OCI-LY3 (cell line): Measurements from ENCODE around the gene CHEK1.

ENCODE experiments used
- H2AFZ ChIP-seq: fragments of 200-600, 300-600 bp; shearing (Covaris generic); 2 replicates; pipeline ENCODE4 v1.6.0; 2014; ENCODE audit warnings: antibody characterized with exemption, low read depth, low read length
- H3K27ac ChIP-seq: fragments of 200-600, 300-600 bp; sonication (generic); 2 replicates; pipeline ENCODE4 v1.5.1; 2014; ENCODE audit warnings: mild to moderate bottlenecking, low read length, moderate library complexity, mixed read lengths
- H3K27me3 ChIP-seq: fragments of 200-600, 300-600 bp; sonication (generic); 2 replicates; pipeline ENCODE4 v1.6.1; 2014; ENCODE audit warnings: low read depth, low read length, mixed read lengths
- H3K36me3 ChIP-seq: fragments of 200-600, 300-600 bp; sonication (generic); replicated peaks from 2 replicates; pipeline ENCODE3; 2014; ENCODE audit warnings: low read depth, low read length, mixed read lengths
- H3K4me1 ChIP-seq: fragments of 300-600, 200-600 bp; sonication (generic); 2 replicates; pipeline ENCODE4 v1.6.1; 2014; ENCODE audit warnings: low read length, mixed read lengths
- H3K4me2 ChIP-seq: fragments of 200-600, 300-600 bp; sonication (generic); 2 replicates; pipeline ENCODE4 v1.6.1; 2014; ENCODE audit warnings: low read length, mixed read lengths
- H3K4me3 ChIP-seq: fragments of 300-600, 200-600 bp; sonication (generic); 2 replicates; pipeline ENCODE4 v1.5.1; 2014; ENCODE audit warnings: antibody characterized with exemption, mild to moderate bottlenecking, low read length, moderate library complexity
- H3K79me2 ChIP-seq: fragments of 300-600, 200-600 bp; shearing (Covaris generic); 2 replicates; pipeline ENCODE4 v1.6.1; 2014; ENCODE audit warnings: mild to moderate bottlenecking, low read length, mixed read lengths
- H3K9ac ChIP-seq: fragments of 300-600, 200-600 bp; shearing (Covaris generic); 2 replicates; pipeline ENCODE4 v1.6.0; 2014; ENCODE audit warnings: mild to moderate bottlenecking, low read length, moderate library complexity
- H3K9me3 ChIP-seq: fragments of 200-600, 300-600 bp; shearing (Covaris generic); 2 replicates; pipeline ENCODE4 v1.6.1; 2014; ENCODE audit warnings: low read length, mixed read lengths; ENCODE audit not compliant: insufficient read depth
- H4K20me1 ChIP-seq: fragments of 200-600, 300-600 bp; sonication (generic); 2 replicates; pipeline ENCODE4 v1.6.1; 2016; ENCODE audit warnings: low read length, mixed read lengths; ENCODE audit not compliant: insufficient read depth
- EZH2phosphoT487 ChIP-seq: fragments of 200-600 bp; shearing (Covaris generic); IDR thresholded peaks from 2 replicates; pipeline ENCODE4 v1.6.1; 2018; ENCODE audit warnings: antibody characterized with exemption, mixed run types, low read depth
- TF ChIP-seq, protein P1 (sequence below): fragments of 200-600, 300-600 bp; sonication (generic); IDR thresholded peaks from 2 replicates; pipeline ENCODE4 v1.5.1; 2014; ENCODE audit warnings: antibody characterized with exemption, low read length, low read depth

CHEK1 gene

DNA sequence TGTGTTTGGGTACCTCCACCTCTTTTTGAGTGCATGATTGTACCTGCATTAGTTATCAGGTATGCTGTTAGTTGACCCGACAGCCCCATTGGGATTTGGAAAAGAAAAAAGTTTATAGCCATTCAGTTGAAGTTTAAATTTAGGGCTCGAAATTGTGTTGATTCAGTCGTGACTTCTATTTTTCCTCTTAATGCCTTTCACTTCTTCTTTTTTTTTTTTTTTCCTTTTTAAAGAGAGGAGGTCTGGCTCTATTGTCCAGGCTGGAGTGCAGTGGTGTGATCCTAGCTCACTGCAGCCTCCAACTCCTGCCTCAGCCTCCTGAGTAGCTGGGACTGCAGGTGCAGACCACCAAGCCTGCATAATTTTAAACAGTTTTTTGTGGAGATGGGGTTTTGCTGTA, 30.0 kb upstream of the CHEK1 start:
- TF ChIP-seq EZH2phosphoT487 = no peak
- TF ChIP-seq, protein P1, sequence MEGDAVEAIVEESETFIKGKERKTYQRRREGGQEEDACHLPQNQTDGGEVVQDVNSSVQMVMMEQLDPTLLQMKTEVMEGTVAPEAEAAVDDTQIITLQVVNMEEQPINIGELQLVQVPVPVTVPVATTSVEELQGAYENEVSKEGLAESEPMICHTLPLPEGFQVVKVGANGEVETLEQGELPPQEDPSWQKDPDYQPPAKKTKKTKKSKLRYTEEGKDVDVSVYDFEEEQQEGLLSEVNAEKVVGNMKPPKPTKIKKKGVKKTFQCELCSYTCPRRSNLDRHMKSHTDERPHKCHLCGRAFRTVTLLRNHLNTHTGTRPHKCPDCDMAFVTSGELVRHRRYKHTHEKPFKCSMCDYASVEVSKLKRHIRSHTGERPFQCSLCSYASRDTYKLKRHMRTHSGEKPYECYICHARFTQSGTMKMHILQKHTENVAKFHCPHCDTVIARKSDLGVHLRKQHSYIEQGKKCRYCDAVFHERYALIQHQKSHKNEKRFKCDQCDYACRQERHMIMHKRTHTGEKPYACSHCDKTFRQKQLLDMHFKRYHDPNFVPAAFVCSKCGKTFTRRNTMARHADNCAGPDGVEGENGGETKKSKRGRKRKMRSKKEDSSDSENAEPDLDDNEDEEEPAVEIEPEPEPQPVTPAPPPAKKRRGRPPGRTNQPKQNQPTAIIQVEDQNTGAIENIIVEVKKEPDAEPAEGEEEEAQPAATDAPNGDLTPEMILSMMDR = no peak
- H3K27me3 ChIP-seq = no peaks in the 10 kb centered on the region
- H2AFZ ChIP-seq = no peak overlapping the region
- peak overlapping the region; percentile 94 for H3K4me2 ChIP-seq
- peak overlapping the region; percentile 38 for H3K27ac ChIP-seq
- H3K79me2 ChIP-seq = peaks cover 77% of the 10 kb centered on the region
- H3K9ac ChIP-seq = no peak overlapping the region; the same call in 1 of the 2 replicates
- peaks cover 18% of the 10 kb centered on the region for H4K20me1 ChIP-seq
- peak overlapping the region; percentile 94 for H3K4me3 ChIP-seq
- peaks cover 37% of the 10 kb centered on the region for H3K36me3 ChIP-seq
- no peaks in the 10 kb centered on the region for H3K9me3 ChIP-seq
- H3K4me1 ChIP-seq = peaks cover 28% of the 10 kb centered on the region

DNA sequence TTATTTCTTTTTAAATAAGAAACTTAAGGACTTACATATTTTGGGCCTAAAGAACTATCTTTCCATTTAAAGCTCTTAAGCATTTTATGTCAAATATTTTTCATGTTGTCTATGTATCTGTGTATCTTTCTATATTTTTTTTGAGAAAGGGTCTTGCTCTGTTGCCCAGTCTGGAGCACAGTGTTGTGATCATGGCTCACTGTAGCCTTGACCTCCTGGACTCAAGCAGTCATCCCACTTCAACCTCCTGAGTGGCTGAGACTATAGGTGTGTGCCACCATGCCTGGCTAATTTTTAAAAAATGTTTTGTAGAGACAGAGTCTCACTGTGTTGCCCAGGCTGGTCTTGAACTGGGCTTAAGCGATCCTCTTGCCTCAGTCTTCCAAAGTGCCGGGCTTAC, 24.3 kb upstream of the CHEK1 start:
- no peak overlapping the region for H2AFZ ChIP-seq
- peaks cover 7% of the 10 kb centered on the region for H4K20me1 ChIP-seq
- H3K27ac ChIP-seq = no peak overlapping the region
- peaks cover 10% of the 10 kb centered on the region for H3K4me1 ChIP-seq
- peaks cover 76% of the 10 kb centered on the region for H3K36me3 ChIP-seq
- peaks cover 50% of the 10 kb centered on the region for H3K79me2 ChIP-seq
- no peak for TF ChIP-seq EZH2phosphoT487
- TF ChIP-seq, protein P1 = no peak
- H3K9me3 ChIP-seq = no peaks in the 10 kb centered on the region
- no peak overlapping the region for H3K4me3 ChIP-seq
- H3K27me3 ChIP-seq = no peaks in the 10 kb centered on the region
- H3K4me2 ChIP-seq = no peak overlapping the region
- no peak overlapping the region for H3K9ac ChIP-seq

DNA sequence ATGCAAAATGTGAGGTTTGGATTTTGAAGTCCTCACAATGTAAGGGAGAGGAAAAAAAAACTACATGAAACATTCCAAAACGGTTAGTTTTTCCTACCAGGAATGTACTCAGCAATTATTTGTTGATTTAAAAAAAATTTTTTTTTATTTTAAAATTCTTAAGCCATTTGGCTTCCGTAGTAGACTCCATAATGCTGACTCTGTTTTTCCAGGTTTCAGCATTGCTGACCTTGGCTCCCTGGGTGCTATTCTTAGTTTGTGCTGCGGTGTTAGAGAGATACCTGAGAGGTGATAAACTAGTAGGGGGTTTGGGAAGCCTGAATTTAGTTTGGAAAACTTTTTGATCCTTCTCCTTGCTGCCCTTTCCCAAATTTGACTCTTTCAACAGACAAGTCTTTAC, 21.8 kb upstream of the CHEK1 start:
- Histone ChIP-seq H2AFZ (no peak overlapping the region), H4K20me1 (0 out of 2 replicates have a peak, but pooled peaks cover 3% of the 10 kb centered on the region), H3K36me3 (peaks cover 79% of the 10 kb centered on the region), H3K27me3 (no peaks in the 10 kb centered on the region), H3K9me3 (no peaks in the 10 kb centered on the region), H3K79me2 (peaks cover 27% of the 10 kb centered on the region), H3K4me1 (peaks cover 8% of the 10 kb centered on the region; the same call in 1 of the 2 replicates), H3K4me3 (no peak overlapping the region), H3K4me2 (no peak overlapping the region), H3K27ac (no peak overlapping the region), H3K9ac (no peak overlapping the region)
- no peak for TF ChIP-seq EZH2phosphoT487
- TF ChIP-seq, protein P1 = no peak

DNA sequence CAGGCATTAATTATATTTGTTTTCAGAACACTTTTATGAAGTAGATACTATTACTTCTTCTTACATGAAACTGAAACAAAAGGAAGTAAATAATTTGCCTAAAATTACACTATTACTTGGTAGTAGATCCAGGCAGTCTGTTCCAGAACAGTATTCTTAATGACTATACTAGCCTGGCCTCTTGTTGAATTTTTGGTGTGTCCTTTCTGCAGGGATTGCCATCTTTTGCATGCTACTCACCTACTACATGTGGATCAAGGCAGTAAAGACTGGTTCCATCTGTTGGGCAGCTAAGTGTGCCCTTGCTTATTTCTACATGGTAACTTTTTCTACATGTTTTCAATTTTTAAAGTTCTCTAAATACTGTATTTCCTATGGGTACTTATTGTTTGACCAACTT, 19.5 kb upstream of the CHEK1 start:
- Histone ChIP-seq H3K4me3 (no peak overlapping the region), H3K9ac (no peak overlapping the region), H3K9me3 (no peaks in the 10 kb centered on the region), H2AFZ (no peak overlapping the region), H3K27ac (no peak overlapping the region), H3K36me3 (peaks cover 83% of the 10 kb centered on the region), H4K20me1 (no peaks in the 10 kb centered on the region), H3K27me3 (no peaks in the 10 kb centered on the region), H3K4me2 (no peak overlapping the region), H3K4me1 (peaks cover 8% of the 10 kb centered on the region; the same call in 1 of the 2 replicates), H3K79me2 (peaks cover 12% of the 10 kb centered on the region)
- TF ChIP-seq EZH2phosphoT487 = no peak
- TF ChIP-seq, protein P1 = no peak
